CD4-positive, alpha-beta T cell (primary cell): ENCODE results near the gene CRYBB1. TPM values are rescaled to one million over a fixed set of nuclear protein-coding genes. Genes with fewer than 3 reads are reported as not detected.

Experiments used
- ATAC-seq: fragments of 200-7000 bp; cut with Tn5 transposase; one replicate; pipeline ENCODE4 v1.10.0; 2022; ENCODE audit warnings: mild to moderate bottlenecking; ENCODE audit not compliant: poor library complexity
- CTCF ChIA-PET: fragments of 350-600 bp; sonication (Branson Sonifier 250); formaldehyde crosslinking; loops from one replicate; lab custom pipeline; 2021; ENCODE audit warnings: antibody characterized with exemption, inconsistent platforms; lab: Charles Lee
- POLR2A ChIA-PET: fragments of 350-600 bp; sonication (Branson Sonifier 250); formaldehyde crosslinking; loops from one replicate; lab custom pipeline; 2021; ENCODE audit warnings: antibody characterized with exemption, inconsistent platforms; lab: Charles Lee
- DNase-seq, 14 experiments: peaks; one replicate each; pipeline ENCODE4 v3.0.0-alpha.2; 2013 to 2020; ENCODE audit warnings: mixed read lengths in 2 of 14
- H3K27ac ChIP-seq, 2 donors: one replicate each; pipeline versions ENCODE4 v1.5.1 to v1.7.0; 2013; ENCODE audit warnings: low read length in 2 of 2, low read depth in 1 of 2, mild to moderate bottlenecking in 1 of 2
- H3K27me3 ChIP-seq, 2 experiments: 1 replicate in 1 of 2; 2 replicates in 1 of 2; pipeline versions ENCODE4 v1.6.1 to v1.7.0; 2013; ENCODE audit warnings: low read length in 2 of 2, control low read depth in 1 of 2, mild to moderate bottlenecking in 1 of 2, moderate library complexity in 1 of 2; ENCODE audit not compliant: insufficient read depth in 2 of 2, control insufficient read depth in 1 of 2
- H3K36me3 ChIP-seq: one replicate; pipeline ENCODE4 v1.6.1; 2013; ENCODE audit warnings: low read length, control low read depth; ENCODE audit not compliant: insufficient read depth
- H3K4me1 ChIP-seq: one replicate; pipeline ENCODE4 v1.6.1; 2013; ENCODE audit warnings: low read length, control low read depth; ENCODE audit not compliant: insufficient read depth
- H3K4me3 ChIP-seq: one replicate; pipeline ENCODE4 v1.5.1; 2013; ENCODE audit warnings: mild to moderate bottlenecking, low read length, moderate library complexity
- H3K9me3 ChIP-seq, 2 experiments: 1 replicate in 1 of 2; 2 replicates in 1 of 2; pipeline versions ENCODE4 v1.6.1 to v1.7.0; 2013; ENCODE audit warnings: low read length in 2 of 2, mild to moderate bottlenecking in 2 of 2, control low read depth in 1 of 2, moderate library complexity in 1 of 2; ENCODE audit not compliant: control insufficient read depth in 1 of 2, insufficient read depth in 1 of 2
- H3K27ac Mint-ChIP-seq: one replicate; pipeline ENCODE4 v1.8.0; 2020; ENCODE audit warnings: mixed read lengths
- H3K27me3 Mint-ChIP-seq: one replicate; pipeline ENCODE4 v1.8.0; 2021; ENCODE audit warnings: mixed read lengths
- H3K36me3 Mint-ChIP-seq: one replicate; pipeline ENCODE4 v1.8.0; 2021; ENCODE audit warnings: low read depth, mixed read lengths
- H3K4me1 Mint-ChIP-seq: one replicate; pipeline ENCODE4 v1.8.0; 2021; ENCODE audit warnings: low read depth, mixed read lengths
- H3K4me3 Mint-ChIP-seq: one replicate; pipeline ENCODE4 v1.8.0; 2020; ENCODE audit warnings: mild to moderate bottlenecking, mixed read lengths
- H3K9me3 Mint-ChIP-seq: one replicate; pipeline ENCODE4 v1.8.0; 2020; ENCODE audit warnings: mixed read lengths
- intact Hi-C, 2 experiments: fragments of 100-400 bp; cut with DNase I in 1 of 2; cut with micrococcal nuclease in 1 of 2; formaldehyde crosslinking; loops; one replicate each; pipeline versions ENCODE4 v1.15.1 to v1.9.0; 2023 to 2025; cut with DNase I, micrococcal nuclease
- total RNA-seq, 174 experiments: library from RNA in 2 of 174; stranded (reverse) in 2 of 174; gene quantifications; one replicate each; pipeline ENCODE4 v1.2.3 and lab custom pipeline; 2021 to 2026
- TF ChIP-seq, protein P1 (sequence below): fragments of 200-600 bp; IDR thresholded peaks from one replicate; pipeline ENCODE4 v1.8.0; 2022; ENCODE audit warnings: antibody characterized with exemption, mild to moderate bottlenecking

CRYBB1 gene
- total RNA-seq, 2 experiments from 2014 or later = not detected

DNA sequence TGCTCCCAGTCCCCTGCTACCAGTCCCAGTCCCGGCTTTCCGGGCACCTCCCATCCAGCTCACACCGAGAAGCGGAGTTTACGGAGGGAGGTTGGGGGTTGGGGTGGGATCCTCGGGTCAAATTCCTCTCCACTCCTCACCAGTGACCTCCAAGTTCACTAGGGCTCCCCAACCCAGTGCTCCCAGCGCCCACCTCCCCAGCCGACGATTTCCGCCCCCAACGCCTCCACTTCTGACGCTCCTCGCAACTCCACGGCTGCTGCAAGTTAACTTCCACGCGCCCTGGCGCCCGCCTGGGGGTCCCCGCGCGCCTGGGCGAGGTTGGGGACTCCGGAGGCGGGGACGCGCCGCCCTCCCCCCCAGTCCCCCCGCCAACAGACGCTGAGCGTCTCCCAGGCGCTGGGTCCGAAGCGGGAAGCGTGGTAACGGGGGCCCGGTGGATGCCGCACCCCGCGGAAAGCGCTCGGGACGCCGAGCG lies 28.4 kb downstream of the CRYBB1 start:
- POLR2A ChIA-PET = interaction anchor here (1.0 kb wide), 2 partner anchors 77 to 106 kb away, joined by 3 read pairs; partner anchors contain the start of genes HPS4, SRRD and TFIP11
- CTCF ChIA-PET = interaction anchor here (1.2 kb wide), 1 partner anchor 75 kb away, joined by 3 read pairs; no protein-coding TSS in a partner anchor
- Histone ChIP-seq H3K4me3 (peak overlapping the region; percentile 79), H3K4me1 (peaks cover 73% of the 10 kb centered on the region), H3K27me3 (no peaks in the 10 kb centered on the region), H3K27ac (peak overlapping the region; percentile 23 to 50), H3K9me3 (no peaks in the 10 kb centered on the region), H3K36me3 (peaks cover 4% of the 10 kb centered on the region)
- peak overlapping the region; percentile 80 for H3K27ac Mint-ChIP-seq
- peaks cover 14% of the 10 kb centered on the region for H3K36me3 Mint-ChIP-seq
- no peaks in the 10 kb centered on the region for H3K27me3 Mint-ChIP-seq
- no peaks in the 10 kb centered on the region for H3K9me3 Mint-ChIP-seq
- intact Hi-C loops = loop anchor here in 1 of 2 experiments (1.0 to 2.0 kb wide), 2 partner anchors 77 to 161 kb away; partner anchors contain the start of genes ASPHD2 and TFIP11
- ATAC-seq = peak; percentile 21
- TF ChIP-seq, protein P1, sequence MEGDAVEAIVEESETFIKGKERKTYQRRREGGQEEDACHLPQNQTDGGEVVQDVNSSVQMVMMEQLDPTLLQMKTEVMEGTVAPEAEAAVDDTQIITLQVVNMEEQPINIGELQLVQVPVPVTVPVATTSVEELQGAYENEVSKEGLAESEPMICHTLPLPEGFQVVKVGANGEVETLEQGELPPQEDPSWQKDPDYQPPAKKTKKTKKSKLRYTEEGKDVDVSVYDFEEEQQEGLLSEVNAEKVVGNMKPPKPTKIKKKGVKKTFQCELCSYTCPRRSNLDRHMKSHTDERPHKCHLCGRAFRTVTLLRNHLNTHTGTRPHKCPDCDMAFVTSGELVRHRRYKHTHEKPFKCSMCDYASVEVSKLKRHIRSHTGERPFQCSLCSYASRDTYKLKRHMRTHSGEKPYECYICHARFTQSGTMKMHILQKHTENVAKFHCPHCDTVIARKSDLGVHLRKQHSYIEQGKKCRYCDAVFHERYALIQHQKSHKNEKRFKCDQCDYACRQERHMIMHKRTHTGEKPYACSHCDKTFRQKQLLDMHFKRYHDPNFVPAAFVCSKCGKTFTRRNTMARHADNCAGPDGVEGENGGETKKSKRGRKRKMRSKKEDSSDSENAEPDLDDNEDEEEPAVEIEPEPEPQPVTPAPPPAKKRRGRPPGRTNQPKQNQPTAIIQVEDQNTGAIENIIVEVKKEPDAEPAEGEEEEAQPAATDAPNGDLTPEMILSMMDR = no peak
- peaks cover 73% of the 10 kb centered on the region for H3K4me1 Mint-ChIP-seq
- peak in 9 of 14 experiments; percentile 5 to 60 (median 37) for DNase-seq
- peak overlapping the region; percentile 90 for H3K4me3 Mint-ChIP-seq

DNA sequence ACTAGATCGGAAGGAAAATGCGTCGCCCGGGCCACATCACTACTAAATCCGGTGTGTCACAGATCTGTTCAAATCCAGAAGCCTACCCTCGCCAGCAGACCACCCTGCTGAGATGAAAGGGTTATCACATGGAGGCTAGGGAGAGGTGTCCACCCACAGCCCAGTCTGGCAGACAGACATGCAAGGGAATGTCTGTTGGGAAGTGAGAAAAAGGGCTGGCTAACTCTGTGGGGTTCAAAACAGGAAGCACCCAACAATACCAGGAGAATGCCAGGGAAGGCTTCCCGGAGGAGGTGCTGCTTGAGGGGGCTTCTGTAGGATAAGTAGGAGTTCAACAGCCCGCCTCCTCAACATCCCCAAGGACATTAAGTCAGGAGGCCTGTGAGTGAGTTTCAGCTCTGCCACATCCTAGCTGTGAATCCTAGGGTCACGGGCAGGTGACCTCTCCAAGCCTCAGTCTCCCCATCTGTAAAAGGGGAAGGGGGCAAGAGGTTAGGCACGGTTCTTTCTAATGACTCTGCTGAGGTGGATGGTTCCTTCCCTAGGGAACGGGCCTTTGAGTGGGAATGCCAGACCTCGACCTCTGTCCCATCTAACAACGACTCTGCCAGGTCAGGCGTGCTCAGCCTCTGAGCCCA lies 29.0 kb downstream of the CRYBB1 start:
- DNase-seq (peak in 1 of 14 experiments; percentile 21), ATAC-seq (no peak)
- peak overlapping the region; percentile 23 to 50 for H3K27ac ChIP-seq
- ChIA-PET CTCF (interaction anchor here (1.2 to 1.5 kb wide), 2 partner anchors 12 to 76 kb away, joined by 3 to 4 read pairs; no protein-coding TSS in a partner anchor), POLR2A (interaction anchor here (1.0 kb wide), 1 partner anchor 77 kb away, joined by 3 read pairs; the partner anchor contains the start of gene TFIP11)
- TF ChIP-seq, protein P1 = no peak
- intact Hi-C loops = loop anchor here in 1 of 2 experiments (1.0 to 2.0 kb wide), 2 partner anchors 77 to 160 kb away; partner anchors contain the start of genes ASPHD2 and TFIP11
- peaks cover 7% of the 10 kb centered on the region for H3K36me3 ChIP-seq
- Mint-ChIP-seq H3K27me3 (no peaks in the 10 kb centered on the region), H3K9me3 (no peaks in the 10 kb centered on the region), H3K27ac (peak overlapping the region; percentile 80), H3K36me3 (peaks cover 18% of the 10 kb centered on the region), H3K4me3 (peak overlapping the region; percentile 90), H3K4me1 (peaks cover 73% of the 10 kb centered on the region)
- H3K27me3 ChIP-seq = no peaks in the 10 kb centered on the region
- no peaks in the 10 kb centered on the region for H3K9me3 ChIP-seq
- peak overlapping the region; percentile 79 for H3K4me3 ChIP-seq
- peaks cover 70% of the 10 kb centered on the region for H3K4me1 ChIP-seq

DNA sequence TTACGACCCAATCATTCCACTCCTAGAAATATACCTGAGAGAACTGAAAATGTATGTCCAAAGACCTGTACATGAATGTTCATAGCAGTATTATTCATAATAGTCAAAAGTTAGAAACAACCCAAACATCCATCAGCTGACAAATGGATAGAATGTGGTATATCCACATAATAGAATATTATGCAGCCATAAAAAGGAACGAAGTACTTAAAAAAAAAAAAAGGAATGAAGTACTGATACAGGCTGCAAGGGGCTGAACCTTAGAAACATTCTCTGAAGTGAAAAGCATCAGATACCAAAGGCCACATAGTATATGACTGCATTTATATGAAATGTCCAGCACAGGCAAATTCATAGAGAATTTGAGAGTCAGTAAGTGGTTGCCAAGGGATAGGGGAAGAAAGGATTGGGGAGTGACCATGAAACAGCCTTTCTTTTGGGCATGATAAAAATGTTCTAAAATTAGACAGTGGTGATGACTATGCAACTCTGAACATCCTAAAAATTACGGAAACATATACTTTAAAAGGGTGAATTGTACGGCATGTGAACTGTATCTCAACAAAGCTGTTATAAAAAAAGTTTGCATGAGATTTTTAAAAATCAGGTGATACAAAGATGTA lies 29.7 kb downstream of the CRYBB1 start:
- H3K36me3 ChIP-seq = peaks cover 7% of the 10 kb centered on the region
- no peaks in the 10 kb centered on the region for H3K9me3 ChIP-seq
- H3K4me3 ChIP-seq = no peak overlapping the region
- ChIA-PET POLR2A (interaction anchor here (1.5 kb wide), 1 partner anchor 105 kb away, joined by 4 read pairs; the partner anchor contains the start of genes HPS4 and SRRD), CTCF (interaction anchor here (1.5 kb wide), 1 partner anchor 12 kb away, joined by 4 read pairs; no protein-coding TSS in a partner anchor)
- Mint-ChIP-seq H3K27me3 (no peaks in the 10 kb centered on the region), H3K4me1 (peaks cover 69% of the 10 kb centered on the region), H3K4me3 (peak overlapping the region; percentile 90), H3K36me3 (peaks cover 18% of the 10 kb centered on the region), H3K27ac (peak overlapping the region; percentile 80), H3K9me3 (no peaks in the 10 kb centered on the region)
- intact Hi-C loops = loop anchor here in 1 of 2 experiments (2.0 kb wide), 1 partner anchor 159 kb away; the partner anchor contains the start of gene ASPHD2
- ATAC-seq (no peak), DNase-seq (peak in 1 of 14 experiments; percentile 23)
- H3K27me3 ChIP-seq = no peaks in the 10 kb centered on the region
- H3K27ac ChIP-seq = no peak overlapping the region
- TF ChIP-seq, protein P1 = no peak
- peaks cover 62% of the 10 kb centered on the region for H3K4me1 ChIP-seq
